ENCODE measurements around the gene NHLH1.

The NHLH1 gene

DNA sequence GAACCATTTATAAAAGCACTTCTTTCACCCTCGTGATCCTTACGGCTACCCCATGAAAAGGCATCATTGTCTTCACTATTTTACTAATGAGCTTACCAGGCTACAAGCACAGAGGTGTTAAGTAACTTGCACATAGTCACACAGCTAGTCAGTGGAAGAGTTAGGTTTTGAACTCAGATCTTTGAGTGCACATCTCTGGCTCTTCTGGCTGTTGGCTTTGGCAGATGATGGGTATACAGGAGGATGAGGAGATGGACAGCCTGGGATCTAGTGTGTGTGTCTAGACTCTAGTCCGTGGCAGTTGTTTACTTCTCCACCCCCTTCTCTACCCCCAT lies 45.1 kb downstream of the NHLH1 start:
- DNase-seq (ENCODE audit: low read depth) = no peak

DNA sequence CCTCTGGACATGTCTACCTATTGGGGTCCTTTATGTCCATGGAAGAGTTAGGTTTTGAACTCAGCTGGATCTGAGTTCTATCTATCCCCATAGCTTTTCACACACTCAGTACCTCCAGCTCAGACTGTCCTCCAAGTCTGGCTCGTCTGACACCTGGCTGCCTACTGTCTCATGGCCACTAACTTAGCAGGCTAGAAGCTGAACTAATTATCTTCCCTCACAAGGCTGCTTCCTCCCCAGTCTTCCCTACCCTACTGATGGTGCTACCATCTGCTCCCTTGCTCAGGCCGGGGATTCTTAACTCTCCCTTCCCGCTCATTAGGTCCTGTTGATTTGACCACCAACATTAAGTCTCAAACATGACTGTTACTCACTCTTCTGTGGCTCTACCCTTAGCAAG lies 46.8 kb downstream of the NHLH1 start:
- no peak for DNase-seq (ENCODE audit: low read depth)

GRCh38 chr1:160414881-160415280 lies 48.0 kb downstream of the NHLH1 start:
- DNase-seq (ENCODE audit: low read depth) = no peak

DNA sequence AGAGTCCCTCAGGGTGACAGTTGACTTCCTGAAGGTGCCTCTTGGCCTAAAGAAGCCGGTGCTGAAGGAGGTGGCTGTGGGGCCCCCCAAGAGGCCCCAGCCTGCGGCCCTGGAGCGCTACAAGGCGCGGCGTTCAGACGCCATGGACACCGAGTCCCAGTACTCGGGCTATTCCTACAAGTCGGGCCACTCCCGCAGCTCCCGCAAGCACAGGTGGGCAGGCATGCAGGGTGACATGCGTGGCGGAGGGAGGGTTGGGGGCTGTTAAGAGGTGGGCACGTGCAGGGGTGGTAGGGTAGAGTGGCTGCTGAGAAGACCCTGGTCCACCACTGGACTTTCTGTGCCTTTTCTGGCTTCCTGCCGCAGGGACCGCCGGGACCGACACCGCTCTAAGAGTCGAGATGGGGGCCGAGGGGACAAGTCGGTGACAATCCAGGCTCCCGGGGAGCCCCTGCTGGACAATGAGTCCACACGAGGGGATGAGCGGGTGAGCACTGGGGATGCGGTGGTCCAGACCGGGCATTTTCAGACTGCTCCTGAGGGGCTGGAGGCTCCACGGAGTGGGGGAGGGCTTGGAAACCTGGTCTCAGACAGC lies 48.9 kb downstream of the NHLH1 start:
- no peak for DNase-seq (ENCODE audit: low read depth)

DNA sequence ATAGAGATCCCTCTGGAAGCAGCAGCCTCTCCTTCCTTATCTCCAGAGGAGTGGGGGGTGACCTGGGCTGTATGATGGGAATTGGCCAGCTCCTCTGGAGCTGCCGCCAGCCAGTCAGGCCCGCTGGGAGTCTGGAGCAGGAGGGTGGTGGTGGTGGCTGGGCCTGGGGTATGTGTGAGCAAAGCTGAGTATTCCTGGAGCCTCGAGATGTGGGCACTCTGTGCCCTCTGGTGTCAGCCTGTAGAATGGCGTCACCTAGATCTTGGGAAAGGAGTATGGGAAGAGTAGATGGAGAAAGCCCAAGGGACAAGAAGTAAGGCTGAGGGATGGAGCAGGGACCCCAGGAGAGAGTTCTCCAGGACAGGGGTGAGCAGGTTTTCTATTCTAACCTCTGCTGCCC lies 49.5 kb downstream of the NHLH1 start:
- DNase-seq (ENCODE audit: low read depth) = no peak

DNA sequence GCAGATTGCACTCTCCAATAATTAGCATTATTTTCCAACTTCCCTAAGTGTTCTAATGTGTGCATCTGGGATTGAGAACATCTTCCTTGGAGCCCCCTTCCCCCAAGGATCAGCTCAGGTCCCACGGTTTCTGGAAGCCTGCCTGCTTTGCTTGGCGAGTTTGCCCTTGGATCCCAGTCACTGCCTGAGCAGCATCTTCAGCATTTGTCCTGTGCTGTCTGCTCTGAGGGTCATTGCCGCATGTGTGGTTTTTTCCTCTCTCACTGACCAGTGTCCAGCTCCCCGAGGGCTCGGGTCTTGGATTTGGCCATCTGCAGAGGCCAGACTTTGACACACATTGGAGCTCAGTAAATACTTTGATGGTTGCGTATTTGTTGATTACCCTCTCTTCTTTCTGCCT lies 51.6 kb downstream of the NHLH1 start:
- DNase-seq (ENCODE audit: low read depth) = no peak

GRCh38 chr1:160419150-160419837 lies 52.4 kb downstream of the NHLH1 start:
- no peak for DNase-seq (ENCODE audit: low read depth)

DNA sequence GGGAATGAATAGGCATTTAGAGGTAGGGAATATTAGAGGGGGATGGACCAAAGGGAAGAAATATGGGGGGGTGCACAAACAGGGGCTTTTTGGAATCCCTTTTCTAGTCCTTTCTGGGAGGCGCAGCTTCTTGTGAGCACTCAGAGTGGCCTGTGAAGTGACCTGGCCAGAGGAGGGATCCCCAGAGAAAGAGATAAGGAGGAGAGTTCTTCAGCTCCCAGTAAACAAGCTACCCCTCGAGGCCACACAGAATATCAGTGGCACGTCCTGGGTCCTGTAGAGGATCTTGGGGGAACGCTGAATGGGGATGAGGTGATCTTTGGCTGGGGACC lies 52.9 kb downstream of the NHLH1 start:
- DNase-seq (ENCODE audit: low read depth) = no peak

DNA sequence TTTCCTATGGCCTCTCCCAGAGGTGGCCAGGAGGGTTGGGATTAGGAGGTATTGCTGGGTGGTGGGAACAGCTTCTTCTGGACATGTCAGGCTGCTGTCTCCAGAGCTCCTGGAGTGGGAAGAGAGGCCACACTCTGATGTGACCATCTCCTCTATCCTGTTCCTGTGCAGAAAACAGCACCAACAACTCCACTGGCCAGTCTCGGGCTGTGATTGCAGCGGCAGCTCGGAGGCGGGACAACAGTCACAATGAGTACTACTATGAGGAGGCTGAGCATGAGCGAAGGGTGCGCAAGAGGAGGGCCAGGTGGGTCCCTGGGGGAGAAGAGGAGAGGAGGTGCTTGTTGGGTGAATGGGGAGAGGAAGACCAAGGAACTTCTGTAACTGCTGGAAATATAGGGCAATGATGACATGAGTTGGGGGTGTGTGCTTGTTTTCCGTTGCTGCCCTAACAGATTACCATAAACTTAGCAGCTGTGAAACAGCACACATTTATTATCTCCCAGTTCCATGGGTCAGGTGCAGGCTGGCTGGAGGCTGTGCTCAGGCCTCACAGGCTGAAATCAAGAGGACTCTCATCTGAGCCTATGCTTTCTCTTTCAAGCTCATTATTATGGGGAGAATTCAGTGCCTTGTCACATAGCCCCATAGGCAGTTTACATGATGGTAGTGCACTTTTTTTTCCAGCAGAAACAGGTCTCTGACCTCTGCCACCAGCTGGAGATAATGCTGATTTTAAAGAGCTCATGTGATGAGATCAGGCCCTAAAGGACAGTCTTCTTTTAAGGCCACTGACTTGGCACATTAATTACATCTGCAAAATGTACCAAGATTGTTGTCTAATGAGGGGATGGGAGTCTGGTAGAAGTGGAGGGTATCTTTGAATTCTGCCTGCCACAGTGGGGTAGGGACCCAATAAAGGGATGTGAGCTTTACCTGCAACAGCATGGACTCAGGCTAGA lies 54.3 kb downstream of the NHLH1 start:
- no peak for DNase-seq (ENCODE audit: low read depth)

GRCh38 chr1:160421881-160422280 lies 55.0 kb downstream of the NHLH1 start:
- DNase-seq (ENCODE audit: low read depth) = no peak

Data from stimulated activated CD4-positive, alpha-beta T cell treated with anti-CD3 and anti-CD28 coated beads, Interleukin-2, amount 100 ng/mL, for 4 hours (primary cell).